Measurements from ENCODE around the gene CNIH3. TPM values are rescaled to one million over a fixed set of nuclear protein-coding genes. Genes with fewer than 3 reads are reported as not detected.

The CNIH3 gene
- total and polyA plus RNA-seq, 10 of the 15 experiments (the other 5 are each of a cell fraction or from before 2014, with no cell fraction given) = 0.77 to 5.8 (median 1.8) TPM

GRCh38 chr1:224731633-224732032 lies 115.5 kb downstream of the CNIH3 start:
- Histone ChIP-seq H3K27ac (ENCODE audit: control insufficient read depth, insufficient read depth) (no peak overlapping the region), H3K4me3 (no peak overlapping the region), H2AFZ (ENCODE audit: control insufficient read depth, low read depth, low read length) (no peak overlapping the region), H3K79me2 (ENCODE audit: control insufficient read depth, insufficient read depth, low read length) (no peaks in the 10 kb centered on the region), H3K4me1 (ENCODE audit: control insufficient read depth, insufficient read depth, low read length) (peaks cover 40% of the 10 kb centered on the region), H3K9me3 (replicated peaks; ENCODE audit: control insufficient read depth, insufficient read depth, low read length) (no peaks in the 10 kb centered on the region; the same call in 2 of the 3 replicates), H3K27me3 (replicated peaks in 1 of 2; ENCODE audit: control insufficient read depth in 2 of 2, insufficient read depth in 2 of 2, low read length in 1 of 2) (no peaks in the 10 kb centered on the region), H3K36me3 (ENCODE audit: control insufficient read depth in 2 of 2, insufficient read depth in 2 of 2, low read length in 1 of 2) (no peaks in the 10 kb centered on the region), H3K4me2 (ENCODE audit: control insufficient read depth, insufficient read depth) (no peak overlapping the region), H4K20me1 (ENCODE audit: control insufficient read depth, insufficient read depth) (no peaks in the 10 kb centered on the region), H3K9ac (ENCODE audit: control insufficient read depth, insufficient read depth, low read length) (no peak overlapping the region)
- ChIA-PET SMC1A (ENCODE audit: uncharacterized antibody, unreplicated experiment) (interaction anchor here (1.9 to 12.0 kb wide), 5 partner anchors 15 to 122 kb away, joined by 5 to 202 read pairs (median 34); no protein-coding TSS in a partner anchor), POLR2A (interaction anchor here (0.9 to 1.5 kb wide), 2 partner anchors 11 to 51 kb away, joined by 3 to 5 read pairs; no protein-coding TSS in a partner anchor), RAD21 (ENCODE audit: unreplicated experiment) (interaction anchor here (1.0 to 11.5 kb wide), 4 partner anchors 19 to 191 kb away, joined by 3 to 174 read pairs (median 82); no protein-coding TSS in a partner anchor), CTCF (interaction anchor here (0.7 to 13.5 kb wide), 4 partner anchors 12 to 163 kb away, joined by 3 to 208 read pairs (median 8); no protein-coding TSS in a partner anchor)
- 63% methylated on average over 3 of the region's 3 CpGs for WGBS (ENCODE audit: insufficient coverage, insufficient replicate concordance, low lambda C conversion rate, missing lambda C conversion rate)
- ATAC-seq (no peak), FAIRE-seq (no peak), DNase-seq (ENCODE audit: low read depth, low spot score) (no peak)
- BruUV-seq (replicated peaks) = no TSS peak
- intact Hi-C loops (cut with micrococcal nuclease; ENCODE audit: unreplicated experiment) (loop anchor here (2.0 to 10.0 kb wide), 5 partner anchors 87 to 1263 kb away; partner anchors contain the start of gene SDE2), in situ Hi-C loops (cut with MboI) (no loop called here)
- TF ChIP-seq RBBP5 (conservative IDR thresholded peaks at IDR 0.05) = no peak
- no peak for TF ChIP-seq PML (IDR thresholded peaks at IDR 0.05; ENCODE audit: low read length)
- TF ChIP-seq BMI1 (IDR thresholded peaks at IDR 0.05; ENCODE audit: borderline replicate concordance) = no peak
- TF ChIP-seq ZNF687 (IDR thresholded peaks at IDR 0.05) = no peak
- no peak for TF ChIP-seq NR2C2 (IDR thresholded peaks at IDR 0.05; ENCODE audit: borderline replicate concordance, control insufficient read depth, insufficient read length, low read depth)
- no peak for TF ChIP-seq IRF3 (IDR thresholded peaks at IDR 0.05)
- no peak for TF ChIP-seq MLLT1 (IDR thresholded peaks at IDR 0.05)
- TF ChIP-seq TBL1XR1 (IDR thresholded peaks at IDR 0.05; ENCODE audit: low read depth, low read length) = no peak

Data from GM12878 (cell line).